Measurements from ENCODE around the gene SNRNP70. TPM values are rescaled to one million over a fixed set of nuclear protein-coding genes. Genes with fewer than 3 reads are reported as not detected.
"Not testable (repeated sequence)": the region's sequence is repeated elsewhere in the genome, so short reads cannot be mapped to it uniquely, and the experiment has no call there.

The SNRNP70 gene
- total RNA-seq, 1 experiment from 2014 or later, result 325 TPM

DNA sequence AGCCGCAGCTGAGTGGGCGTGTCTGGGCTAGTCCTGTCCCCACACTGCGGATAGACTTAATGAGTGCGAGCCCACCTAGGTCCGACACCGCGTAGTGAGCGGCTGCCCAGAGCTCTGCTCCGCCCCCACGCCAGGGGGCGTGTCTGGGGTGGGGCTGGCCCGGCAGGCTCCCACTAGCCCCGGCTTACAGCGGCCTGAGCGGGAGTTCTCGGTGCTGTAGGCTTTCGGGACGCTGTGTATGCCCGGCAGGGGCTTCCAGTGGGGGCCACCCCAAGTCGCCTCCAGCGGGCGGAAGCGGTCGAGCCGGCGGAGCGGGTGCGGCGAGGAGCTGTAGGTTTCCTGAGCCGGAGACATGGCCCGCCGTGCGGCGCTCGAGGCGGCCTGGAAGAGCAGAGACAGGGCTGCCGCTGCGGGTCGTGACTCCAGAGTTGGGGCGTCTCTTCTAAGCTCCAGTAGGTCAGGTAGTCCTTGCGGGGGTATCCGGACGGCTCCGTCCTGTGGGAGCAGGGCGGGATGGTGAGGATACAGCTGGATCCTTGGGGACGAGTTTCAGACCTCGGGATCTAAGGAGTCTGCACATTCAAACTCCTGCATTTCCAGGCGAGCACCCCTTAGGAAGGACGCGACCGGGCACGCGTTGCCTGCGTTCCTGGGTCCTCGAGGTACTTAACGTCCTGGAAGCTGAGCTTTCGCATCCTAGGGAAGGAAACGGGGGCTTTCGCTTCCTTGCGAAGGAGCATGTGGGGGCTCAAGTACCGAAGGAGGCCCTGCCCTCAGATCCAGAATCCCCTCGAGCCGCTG is 28.9 kb upstream of the SNRNP70 start:
- Mint-ChIP-seq H3K27ac (ENCODE audit: unreplicated experiment) (no peak overlapping the region), H3K36me3 (ENCODE audit: insufficient read depth, unreplicated experiment) (peaks cover 37% of the 10 kb centered on the region), H3K4me3 (ENCODE audit: low read depth, unreplicated experiment) (peak overlapping the region; percentile 95), H3K4me1 (ENCODE audit: low read depth, unreplicated experiment) (peaks cover 20% of the 10 kb centered on the region), H3K27me3 (ENCODE audit: unreplicated experiment) (peaks cover 16% of the 10 kb centered on the region), H3K9me3 (ENCODE audit: low read depth, unreplicated experiment) (no peaks in the 10 kb centered on the region)
- DNase-seq, result peak; percentile 85
- CTCF ChIA-PET, result interaction anchor here (0.5 to 1.6 kb wide), 12 partner anchors 17 to 160 kb away, joined by 3 to 10 read pairs (median 5); partner anchors contain the start of genes GYS1 and RUVBL2
- BruUV-seq (replicated peaks), result TSS peak; percentile 38
- TF ChIP-seq, protein P1, sequence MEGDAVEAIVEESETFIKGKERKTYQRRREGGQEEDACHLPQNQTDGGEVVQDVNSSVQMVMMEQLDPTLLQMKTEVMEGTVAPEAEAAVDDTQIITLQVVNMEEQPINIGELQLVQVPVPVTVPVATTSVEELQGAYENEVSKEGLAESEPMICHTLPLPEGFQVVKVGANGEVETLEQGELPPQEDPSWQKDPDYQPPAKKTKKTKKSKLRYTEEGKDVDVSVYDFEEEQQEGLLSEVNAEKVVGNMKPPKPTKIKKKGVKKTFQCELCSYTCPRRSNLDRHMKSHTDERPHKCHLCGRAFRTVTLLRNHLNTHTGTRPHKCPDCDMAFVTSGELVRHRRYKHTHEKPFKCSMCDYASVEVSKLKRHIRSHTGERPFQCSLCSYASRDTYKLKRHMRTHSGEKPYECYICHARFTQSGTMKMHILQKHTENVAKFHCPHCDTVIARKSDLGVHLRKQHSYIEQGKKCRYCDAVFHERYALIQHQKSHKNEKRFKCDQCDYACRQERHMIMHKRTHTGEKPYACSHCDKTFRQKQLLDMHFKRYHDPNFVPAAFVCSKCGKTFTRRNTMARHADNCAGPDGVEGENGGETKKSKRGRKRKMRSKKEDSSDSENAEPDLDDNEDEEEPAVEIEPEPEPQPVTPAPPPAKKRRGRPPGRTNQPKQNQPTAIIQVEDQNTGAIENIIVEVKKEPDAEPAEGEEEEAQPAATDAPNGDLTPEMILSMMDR (IDR thresholded peaks at IDR 0.05; ENCODE audit: unreplicated experiment), result peak; percentile 53
- intact Hi-C loops (cut with micrococcal nuclease; ENCODE audit: unreplicated experiment), result no loop called here

DNA sequence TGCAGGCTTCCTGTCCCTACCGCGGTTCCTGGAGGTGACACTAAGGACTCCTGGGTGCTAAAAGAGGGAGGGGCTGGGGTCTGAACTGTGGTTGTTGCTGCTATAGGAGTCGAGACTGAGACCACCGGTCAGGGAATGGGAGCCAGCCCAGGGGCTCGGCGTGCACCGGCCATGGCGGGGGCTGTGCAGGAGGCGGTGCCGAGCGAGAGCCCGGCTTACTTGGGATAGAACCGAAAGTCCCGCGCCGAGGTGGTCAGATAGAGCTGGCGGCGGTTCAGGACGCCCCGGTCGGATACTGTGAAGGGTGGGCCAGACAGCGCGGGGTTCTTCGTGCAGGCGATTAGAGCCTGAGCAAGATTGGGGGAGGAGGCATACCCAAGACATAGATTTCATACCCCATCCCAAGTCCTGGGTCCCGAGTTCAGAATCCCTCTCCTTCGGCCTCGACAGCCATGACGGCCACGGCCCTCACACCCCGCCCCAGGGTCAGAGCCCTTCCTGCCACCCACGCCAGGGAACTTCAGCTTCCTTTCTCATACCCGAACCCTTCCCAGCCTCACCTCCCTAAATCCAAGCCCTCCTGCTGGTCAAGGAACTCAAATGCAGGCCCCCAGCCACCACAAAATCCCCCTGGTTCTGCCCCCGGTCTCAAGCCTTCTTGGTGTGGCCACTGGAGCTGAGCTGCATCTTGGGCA is 28.2 kb upstream of the SNRNP70 start:
- intact Hi-C loops (cut with micrococcal nuclease; ENCODE audit: unreplicated experiment); H3K9me3 Mint-ChIP-seq (ENCODE audit: low read depth, unreplicated experiment); DNase-seq; BruUV-seq (replicated peaks): not testable (repeated sequence)
- peak overlapping the region; percentile 58 for H3K27ac Mint-ChIP-seq (ENCODE audit: unreplicated experiment)
- peaks cover 37% of the 10 kb centered on the region for H3K36me3 Mint-ChIP-seq (ENCODE audit: insufficient read depth, unreplicated experiment)
- H3K4me3 Mint-ChIP-seq (ENCODE audit: low read depth, unreplicated experiment), result peak overlapping the region; percentile 95
- H3K4me1 Mint-ChIP-seq (ENCODE audit: low read depth, unreplicated experiment), result peaks cover 20% of the 10 kb centered on the region
- CTCF ChIA-PET, result interaction anchor here (0.6 to 1.6 kb wide), 9 partner anchors 17 to 142 kb away, joined by 3 to 10 read pairs (median 5); partner anchors contain the start of genes GYS1 and RUVBL2
- H3K27me3 Mint-ChIP-seq (ENCODE audit: unreplicated experiment), result peaks cover 16% of the 10 kb centered on the region

DNA sequence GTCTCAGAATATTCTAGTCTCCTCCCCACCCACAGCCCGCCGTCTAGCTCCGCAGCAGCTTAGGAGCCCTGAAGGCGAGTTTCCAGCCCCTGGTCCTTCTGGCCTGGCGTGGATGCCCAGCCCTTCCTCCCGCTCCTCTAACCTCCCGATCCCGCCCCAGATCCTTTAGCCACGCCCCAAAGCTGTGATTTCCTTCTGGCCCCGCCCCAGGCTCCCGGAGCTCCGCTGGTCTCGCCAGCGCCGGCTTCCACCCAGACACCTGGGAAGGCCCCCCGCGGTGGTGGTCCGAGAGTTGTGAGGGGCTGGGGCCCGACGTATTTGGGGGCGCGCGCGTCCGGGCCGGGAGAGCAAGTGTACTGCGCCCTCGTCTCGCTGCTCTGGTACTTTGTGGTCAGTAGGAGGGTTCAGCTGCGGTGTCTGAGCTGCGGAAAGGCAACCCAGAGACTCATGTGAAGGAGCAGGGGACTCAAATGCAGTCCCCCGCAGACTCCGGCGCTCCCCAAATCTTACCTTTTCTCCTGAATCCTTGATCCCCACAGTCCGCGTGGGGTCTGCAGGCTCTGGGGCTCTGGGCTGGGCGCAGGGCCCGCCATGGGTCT is 27.5 kb upstream of the SNRNP70 start, which contains the start of gene CGB7:
Gene CGB7 (minus strand): TSS at position 114 of the 599 bp plus-strand sequence. CDS start 2,374 bp downstream, outside the sequence.
- Mint-ChIP-seq H3K9me3 (ENCODE audit: low read depth, unreplicated experiment) (no peaks in the 10 kb centered on the region), H3K36me3 (ENCODE audit: insufficient read depth, unreplicated experiment) (peaks cover 37% of the 10 kb centered on the region), H3K4me3 (ENCODE audit: low read depth, unreplicated experiment) (peak within 1 kb of the TSS; percentile 95), H3K27ac (ENCODE audit: unreplicated experiment) (peak within 1 kb of the TSS; percentile 58), H3K4me1 (ENCODE audit: low read depth, unreplicated experiment) (peaks cover 20% of the 10 kb centered on the region), H3K27me3 (ENCODE audit: unreplicated experiment) (peaks cover 16% of the 10 kb centered on the region)
- DNase-seq, result peak; percentile 87
- intact Hi-C loops (cut with micrococcal nuclease; ENCODE audit: unreplicated experiment), result no loop called here
- no TSS peak for BruUV-seq (replicated peaks)
- TF ChIP-seq, protein P1 (IDR thresholded peaks at IDR 0.05; ENCODE audit: unreplicated experiment), result no peak
- CTCF ChIA-PET, result interaction anchor here (0.5 to 1.5 kb wide), 3 partner anchors 39 to 101 kb away, joined by 4 to 5 read pairs (median 4); partner anchors contain the start of gene RUVBL2

DNA sequence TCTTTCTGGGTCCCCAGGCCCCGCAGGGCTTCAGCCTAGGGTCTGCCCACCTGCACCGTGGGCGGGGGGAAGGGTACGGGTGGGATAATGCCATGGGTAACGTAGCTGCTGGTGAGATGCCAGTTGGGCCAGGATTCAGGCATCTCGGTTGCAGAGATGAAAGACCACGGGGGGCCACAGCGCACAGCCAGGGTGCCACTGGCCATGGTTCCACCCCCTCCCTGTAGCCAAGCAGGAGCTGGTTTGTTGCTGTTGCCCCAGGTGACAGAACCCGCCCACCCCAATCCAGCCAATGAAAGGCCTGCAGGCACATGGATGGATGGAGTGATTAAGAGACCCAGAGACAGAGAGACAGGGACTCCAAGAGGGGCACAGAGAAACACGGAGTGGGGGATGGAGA is 26.7 kb upstream of the SNRNP70 start:
- peak overlapping the region; percentile 95 for H3K4me3 Mint-ChIP-seq (ENCODE audit: low read depth, unreplicated experiment)
- peaks cover 37% of the 10 kb centered on the region for H3K36me3 Mint-ChIP-seq (ENCODE audit: insufficient read depth, unreplicated experiment)
- intact Hi-C loops (cut with micrococcal nuclease; ENCODE audit: unreplicated experiment), result no loop called here
- CTCF ChIA-PET, result interaction anchor here (1.5 kb wide), 1 partner anchor 40 kb away, joined by 4 read pairs; no protein-coding TSS in a partner anchor
- H3K4me1 Mint-ChIP-seq (ENCODE audit: low read depth, unreplicated experiment), result peaks cover 20% of the 10 kb centered on the region
- BruUV-seq (replicated peaks), result no TSS peak
- no peaks in the 10 kb centered on the region for H3K9me3 Mint-ChIP-seq (ENCODE audit: low read depth, unreplicated experiment)
- H3K27ac Mint-ChIP-seq (ENCODE audit: unreplicated experiment), result no peak overlapping the region
- TF ChIP-seq, protein P1 (IDR thresholded peaks at IDR 0.05; ENCODE audit: unreplicated experiment), result no peak
- peaks cover 16% of the 10 kb centered on the region for H3K27me3 Mint-ChIP-seq (ENCODE audit: unreplicated experiment)
- peak; percentile 44 for DNase-seq
